HCT116 (cell line): ENCODE data around the gene PDYN. TPM values are rescaled to one million over a fixed set of nuclear protein-coding genes. Genes with fewer than 3 reads are reported as not detected.

ENCODE experiments used
- ATAC-seq: fragments of 200-7000 bp; cut with Tn5 transposase; 2 replicates; pipeline ENCODE4 v1.9.1; 2020; ENCODE audit warnings: mild to moderate bottlenecking, moderate library complexity
- BruUV-seq: library from RNA; stranded (reverse); fragments of 400-500 nt; replicated peaks from 2 replicates; lab custom pipeline; 2021; lab: Mats Ljungman, UMichigan
- CTCF ChIA-PET: fragments of 300-600 bp; sonication (Branson Sonifier 250); formaldehyde crosslinking; loops from one replicate; lab custom pipeline; 2021; ENCODE audit warnings: antibody characterized with exemption; lab: Charles Lee
- POLR2A ChIA-PET: fragments of 300-600, 350-600 bp; sonication (Branson Sonifier 250); formaldehyde crosslinking; loops from one replicate; lab custom pipeline; 2021; ENCODE audit warnings: antibody characterized with exemption; lab: Charles Lee
- RAD21 ChIA-PET, 2 experiments: fragments of 300-600 bp; sonication (Branson Sonifier 250); formaldehyde crosslinking; loops; one replicate each; lab custom pipeline; 2023; ENCODE audit warnings: low total read pairs in 2 of 2; ENCODE audit not compliant: uncharacterized antibody in 2 of 2, unreplicated experiment in 2 of 2, low non-redundant PET in 1 of 2; lab: Charles Lee
- DNase-seq: peaks from one replicate; pipeline ENCODE4 v3.0.0-alpha.2; 2010; ENCODE audit warnings: low read depth, low spot score
- H2AFZ ChIP-seq: fragments of 200-600 bp; shearing (Covaris generic), sonication (generic); 2 replicates; pipeline ENCODE4 v1.6.1; 2017; ENCODE audit warnings: low read depth, mixed run types, mixed read lengths, antibody characterized with exemption, low read length; ENCODE audit not compliant: poor library complexity, severe bottlenecking
- H3K27ac ChIP-seq: 2 replicates; pipeline ENCODE4 v1.5.1; 2012; ENCODE audit warnings: low read depth, low read length
- H3K27me3 ChIP-seq: fragments of 200-600 bp; sonication (generic); 2 replicates; pipeline ENCODE4 v1.6.1; 2016; ENCODE audit warnings: mixed run types, low read length, mixed read lengths; ENCODE audit not compliant: insufficient read depth
- H3K36me3 ChIP-seq, 2 experiments: fragments of 200-500 bp in 1 of 2; fragments of 200-600 bp in 1 of 2; sonication (Bioruptor generic) in 1 of 2; sonication (generic) in 1 of 2; 2 replicates each; pipeline versions ENCODE4 v1.5.1 to v1.6.1; 2014 to 2016; ENCODE audit warnings: low read length in 2 of 2, inconsistent platforms in 1 of 2, mixed read lengths in 1 of 2, mixed run types in 1 of 2; ENCODE audit not compliant: insufficient read depth in 2 of 2, control insufficient read depth in 1 of 2
- H3K4me1 ChIP-seq, 2 experiments: fragments of 200-600 bp in 1 of 2; sonication (generic) in 1 of 2; 2 replicates each; pipeline versions ENCODE4 v1.5.1 to v1.6.1; 2012 to 2017; ENCODE audit warnings: low read length in 2 of 2, inconsistent platforms in 1 of 2, mild to moderate bottlenecking in 1 of 2, mixed read lengths in 1 of 2, mixed run types in 1 of 2, moderate library complexity in 1 of 2; ENCODE audit not compliant: insufficient read depth in 2 of 2, control insufficient read depth in 1 of 2
- H3K4me2 ChIP-seq: fragments of 200-600 bp; sonication (generic); 2 replicates; pipeline ENCODE4 v1.6.1; 2017; ENCODE audit warnings: mixed run types, low read length, mixed read lengths
- H3K4me3 ChIP-seq, 2 experiments: fragments of 200-600 bp in 1 of 2; sonication (generic) in 1 of 2; replicated peaks in 1 of 2; 2 replicates each; pipeline ENCODE4 v1.5.1; 2011 to 2016; ENCODE audit warnings: low read length in 2 of 2, control low read depth in 1 of 2, low read depth in 1 of 2, mild to moderate bottlenecking in 1 of 2, mixed read lengths in 1 of 2, mixed run types in 1 of 2
- H3K79me2 ChIP-seq: fragments of 200-600 bp; sonication (generic); 2 replicates; pipeline ENCODE4 v1.6.1; 2017; ENCODE audit warnings: mild to moderate bottlenecking, mixed run types, low read length, moderate library complexity, mixed read lengths; ENCODE audit not compliant: insufficient read depth
- H3K9ac ChIP-seq: fragments of 200-600 bp; sonication (generic); 2 replicates; pipeline ENCODE4 v1.6.1; 2016; ENCODE audit warnings: low read length, mixed read lengths
- H3K9me2 ChIP-seq: fragments of 200-600 bp; sonication (generic), shearing (Covaris generic); 2 replicates; pipeline ENCODE4 v1.6.1; 2017; ENCODE audit warnings: mixed run types, mild to moderate bottlenecking, moderate library complexity; ENCODE audit not compliant: insufficient read depth
- H3K9me3 ChIP-seq, 2 experiments: fragments of 200-500 bp in 1 of 2; fragments of 200-600 bp in 1 of 2; sonication (Bioruptor generic) in 1 of 2; sonication (generic) in 1 of 2; 2 replicates each; pipeline ENCODE4 v1.6.1; 2014 to 2017; ENCODE audit warnings: low read length in 2 of 2, mixed read lengths in 2 of 2, inconsistent platforms in 1 of 2, low read depth in 1 of 2, mild to moderate bottlenecking in 1 of 2, mixed run types in 1 of 2, moderate library complexity in 1 of 2; ENCODE audit not compliant: control insufficient read depth in 1 of 2, insufficient read depth in 1 of 2
- H4K20me1 ChIP-seq: fragments of 200-600 bp; sonication (generic), shearing (Covaris generic); 2 replicates; pipeline ENCODE4 v1.6.1; 2017; ENCODE audit warnings: mixed run types, mild to moderate bottlenecking, moderate library complexity; ENCODE audit not compliant: insufficient read depth
- ATF3 ChIP-seq: IDR thresholded peaks from 2 replicates; pipeline ENCODE4 v1.6.1; 2012
- CTCF ChIP-seq, 3 experiments: fragments of 200-600 bp in 1 of 3; sonication (generic) in 1 of 3; IDR thresholded peaks in 2 of 3; conservative IDR thresholded peaks in 1 of 3; 2 replicates each; pipeline ENCODE4 v1.5.1; 2012 to 2017; ENCODE audit warnings: low read depth in 2 of 3, low read length in 2 of 3, antibody characterized with exemption in 1 of 3, borderline replicate concordance in 1 of 3, control low read depth in 1 of 3, mild to moderate bottlenecking in 1 of 3, mixed read lengths in 1 of 3, mixed run types in 1 of 3, moderate library complexity in 1 of 3; ENCODE audit not compliant: insufficient read depth in 1 of 3
- FOSL1 ChIP-seq: IDR thresholded peaks from 2 replicates; pipeline ENCODE4 v1.6.1; 2012; ENCODE audit warnings: low read depth
- POLR2A ChIP-seq: IDR thresholded peaks from 2 replicates; pipeline ENCODE4 v1.7.0; 2011; ENCODE audit warnings: borderline replicate concordance; ENCODE audit not compliant: insufficient read depth, insufficient read length; ENCODE audit errors: extremely low read depth
- SP1 ChIP-seq: IDR thresholded peaks from 2 replicates; pipeline ENCODE4 v1.6.1; 2012; ENCODE audit warnings: low read depth
- TCF7L2 ChIP-seq: IDR thresholded peaks from 2 replicates; pipeline ENCODE4 v1.7.0; 2011; ENCODE audit warnings: borderline replicate concordance, inconsistent platforms; ENCODE audit not compliant: insufficient read depth, insufficient read length; ENCODE audit errors: extremely low read depth
- ZFX ChIP-seq: fragments of 450-650 bp; IDR thresholded peaks from 2 replicates; pipeline ENCODE4 v1.6.1; 2017
- ZNF274 ChIP-seq: fragments of 200-500 bp; sonication (Bioruptor generic); IDR thresholded peaks from 2 replicates; pipeline ENCODE4 v1.6.1; 2014; ENCODE audit warnings: mild to moderate bottlenecking, low read depth, low read length, inconsistent platforms
- intact Hi-C: fragments of 100-400 bp; cut with micrococcal nuclease; formaldehyde crosslinking; loops from 2 replicates; pipeline ENCODE4 v1.10.0; 2022
- total RNA-seq: library from RNA; stranded (reverse); gene quantifications from one replicate; pipeline ENCODE4 v1.2.1, GENCODE V29; 2021; ENCODE audit not compliant: unreplicated experiment

PDYN gene
- total RNA-seq, 1 experiment from 2014 or later: not detected

- RAD21 ChIA-PET: no interaction called here
- no peak overlapping the region for H2AFZ ChIP-seq
- intact Hi-C loops: no loop called here
- no peaks in the 10 kb centered on the region for H3K9me3 ChIP-seq
- peak overlapping the region; percentile 18; the same call in 1 of the 2 replicates for H3K4me2 ChIP-seq
- H3K79me2 ChIP-seq: no peaks in the 10 kb centered on the region
- H3K27me3 ChIP-seq: peaks cover 68% of the 10 kb centered on the region
- no peaks in the 10 kb centered on the region for H3K36me3 ChIP-seq
- no peaks in the 10 kb centered on the region for H4K20me1 ChIP-seq
- no peak overlapping the region for H3K27ac ChIP-seq
- H3K4me1 ChIP-seq: no peaks in the 10 kb centered on the region
- H3K4me3 ChIP-seq: no peak overlapping the region
- no peak overlapping the region for H3K9ac ChIP-seq
- TF ChIP-seq POLR2A (no peak), ATF3 (no peak), CTCF (IDR thresholded peaks at IDR 0.05 in 2 of 3, conservative IDR thresholded peaks at IDR 0.05 in 1 of 3; ENCODE audit: borderline replicate concordance in 1 of 3, insufficient read depth in 1 of 3, low read depth in 2 of 3, low read length in 2 of 3) (0 out of 6 replicates have a peak, but pooled peaks of 2 of the 3 experiments have one; percentile 11 to 23), ZNF274 (no peak), SP1 (peak; percentile 42; the same call in 1 of the 2 replicates), ZFX (no peak), FOSL1 (no peak), TCF7L2 (peak; percentile 53)
- TF ChIP-seq, all 23 proteins: peak for 3
- DNase-seq (peak; percentile 47), ATAC-seq (peak; percentile 68)
- ChIA-PET POLR2A (no interaction called here), CTCF (no interaction called here)
- no TSS peak for BruUV-seq
- no peaks in the 10 kb centered on the region for H3K9me2 ChIP-seq
Measured at GRCh38 chr20:2023151-2023550, 29.3 kb upstream of the PDYN start.
